NT2/D1 (cell line): ENCODE data around the gene PBLD.
"Not testable (repeated sequence)": the region's sequence is repeated elsewhere in the genome, so short reads cannot be mapped to it uniquely, and the experiment has no call there.

Source experiments
- DNase-seq: peaks from one replicate; pipeline ENCODE4 v3.0.0-alpha.2; 2011; ENCODE audit warnings: low read depth, low spot score
- H3K27me3 ChIP-seq: 2 replicates; pipeline ENCODE4 v1.6.0; 2011; ENCODE audit warnings: mild to moderate bottlenecking; ENCODE audit not compliant: insufficient read length, insufficient read depth
- H3K36me3 ChIP-seq: 2 replicates; pipeline ENCODE4 v1.6.1; 2011; ENCODE audit warnings: mild to moderate bottlenecking, low read length, mixed read lengths; ENCODE audit not compliant: insufficient read depth, insufficient read length
- H3K4me1 ChIP-seq: 2 replicates; pipeline ENCODE4 v1.5.1; 2011; ENCODE audit not compliant: insufficient read depth, insufficient read length
- H3K4me3 ChIP-seq: 2 replicates; pipeline ENCODE4 v1.5.1; 2011; ENCODE audit warnings: low read depth; ENCODE audit not compliant: insufficient read length
- H3K9ac ChIP-seq: 2 replicates; pipeline ENCODE4 v1.6.0; 2011; ENCODE audit warnings: low read depth; ENCODE audit not compliant: insufficient read length
- H3K9me3 ChIP-seq: 2 replicates; pipeline ENCODE4 v1.5.1; 2011; ENCODE audit warnings: mild to moderate bottlenecking, low read length; ENCODE audit not compliant: insufficient read depth
- SUZ12 ChIP-seq: IDR thresholded peaks from 2 replicates; pipeline ENCODE4 v1.6.1; 2011; ENCODE audit not compliant: insufficient read length, insufficient read depth; ENCODE audit errors: extremely low read depth
- YY1 ChIP-seq: IDR thresholded peaks from 2 replicates; pipeline ENCODE4 v1.6.1; 2011; ENCODE audit not compliant: insufficient read length, insufficient read depth
- ZNF274 ChIP-seq: IDR thresholded peaks from 2 replicates; pipeline ENCODE4 v1.6.1; 2011; ENCODE audit warnings: mild to moderate bottlenecking, low read depth, low read length

The PBLD gene

GRCh38 chr10:68251151-68251550, 81.6 kb downstream of the PBLD start:
- DNase-seq: no peak
- TF ChIP-seq SUZ12: no peak
- TF ChIP-seq ZNF274: no peak
- no peak for TF ChIP-seq YY1
- Histone ChIP-seq H3K36me3 (no peaks in the 10 kb centered on the region), H3K4me3 (no peak overlapping the region), H3K27me3 (peaks cover 31% of the 10 kb centered on the region), H3K4me1 (no peaks in the 10 kb centered on the region), H3K9me3 (no peaks in the 10 kb centered on the region), H3K9ac (no peak overlapping the region)

GRCh38 chr10:68249297-68249696, 83.4 kb downstream of the PBLD start:
- no peak overlapping the region for H3K9ac ChIP-seq
- no peaks in the 10 kb centered on the region for H3K36me3 ChIP-seq
- TF ChIP-seq ZNF274 (no peak), SUZ12 (no peak), YY1 (no peak)
- no peaks in the 10 kb centered on the region for H3K4me1 ChIP-seq
- peaks cover 31% of the 10 kb centered on the region for H3K27me3 ChIP-seq
- H3K9me3 ChIP-seq: no peaks in the 10 kb centered on the region
- no peak overlapping the region for H3K4me3 ChIP-seq
- DNase-seq: no peak

GRCh38 chr10:68247931-68248330, 84.8 kb downstream of the PBLD start:
- H3K27me3 ChIP-seq: peaks cover 22% of the 10 kb centered on the region
- no peak overlapping the region for H3K9ac ChIP-seq
- H3K9me3 ChIP-seq: no peaks in the 10 kb centered on the region
- TF ChIP-seq YY1: no peak
- TF ChIP-seq SUZ12: no peak
- TF ChIP-seq ZNF274: no peak
- no peaks in the 10 kb centered on the region for H3K4me1 ChIP-seq
- no peak overlapping the region for H3K4me3 ChIP-seq
- H3K36me3 ChIP-seq: no peaks in the 10 kb centered on the region
- DNase-seq: no peak

- H3K27me3 ChIP-seq: peaks cover 16% of the 10 kb centered on the region
Measured at GRCh38 chr10:68246397-68246796, 86.3 kb downstream of the PBLD start.

GRCh38 chr10:68242051-68242450, 90.7 kb downstream of the PBLD start:
- no peak for TF ChIP-seq ZNF274
- TF ChIP-seq SUZ12: no peak
- no peak for TF ChIP-seq YY1
- Histone ChIP-seq H3K9ac (no peak overlapping the region), H3K9me3 (no peaks in the 10 kb centered on the region), H3K27me3 (no peaks in the 10 kb centered on the region), H3K4me1 (no peaks in the 10 kb centered on the region), H3K36me3 (no peaks in the 10 kb centered on the region), H3K4me3 (no peak overlapping the region)
- DNase-seq: no peak

More at GRCh38 chr10:68246397-68246796, 86.3 kb downstream of the PBLD start:
- not testable (repeated sequence) for H3K4me1 ChIP-seq, H3K36me3 ChIP-seq, H3K9ac ChIP-seq, H3K9me3 ChIP-seq, DNase-seq, H3K4me3 ChIP-seq

GRCh38 chr10:68239596-68240150, 93.1 kb downstream of the PBLD start:
- DNase-seq: no peak
- Histone ChIP-seq H3K27me3 (no peaks in the 10 kb centered on the region), H3K9ac (no peak overlapping the region), H3K4me3 (no peak overlapping the region), H3K36me3 (no peaks in the 10 kb centered on the region), H3K4me1 (no peaks in the 10 kb centered on the region), H3K9me3 (no peaks in the 10 kb centered on the region)
- TF ChIP-seq YY1 (no peak), ZNF274 (no peak), SUZ12 (no peak)

- H3K4me3 ChIP-seq: no peak overlapping the region
- no peaks in the 10 kb centered on the region for H3K27me3 ChIP-seq
- H3K9me3 ChIP-seq: no peaks in the 10 kb centered on the region
- H3K9ac ChIP-seq: no peak overlapping the region
- DNase-seq: no peak
- TF ChIP-seq SUZ12 (no peak), YY1 (no peak), ZNF274 (no peak)
- no peaks in the 10 kb centered on the region for H3K4me1 ChIP-seq
- H3K36me3 ChIP-seq: no peaks in the 10 kb centered on the region
Measured at GRCh38 chr10:68239069-68239468, 93.7 kb downstream of the PBLD start.

- H3K36me3 ChIP-seq: no peaks in the 10 kb centered on the region
- H3K4me3 ChIP-seq: no peak overlapping the region
- no peak overlapping the region for H3K9ac ChIP-seq
- no peak for DNase-seq
- peaks cover 1% of the 10 kb centered on the region for H3K27me3 ChIP-seq
- no peaks in the 10 kb centered on the region for H3K9me3 ChIP-seq
- TF ChIP-seq SUZ12: no peak
- H3K4me1 ChIP-seq: no peaks in the 10 kb centered on the region
Measured at GRCh38 chr10:68238371-68238770, 94.4 kb downstream of the PBLD start.
